MM.1S (cell line): Measurements from ENCODE around the gene DLX4.

Experiments used
- DNase-seq: peaks from one replicate; pipeline ENCODE4 v3.0.0-alpha.2; 2015
- H2AFZ ChIP-seq: fragments of 300-600 bp; sonication (generic); 2 replicates; pipeline ENCODE4 v1.6.0; 2016; ENCODE audit warnings: antibody characterized with exemption, low read length
- H3F3A ChIP-seq: fragments of 300-600 bp; sonication (generic); 2 replicates; pipeline ENCODE4 v1.6.1; 2016; ENCODE audit warnings: mild to moderate bottlenecking, antibody characterized with exemption, low read length, moderate library complexity, mixed read lengths; ENCODE audit not compliant: insufficient read depth
- H3K27ac ChIP-seq: fragments of 300-600 bp; sonication (generic); 2 replicates; pipeline ENCODE4 v1.5.1; 2016; ENCODE audit warnings: mild to moderate bottlenecking, low read length
- H3K27me3 ChIP-seq: fragments of 300-600 bp; sonication (generic); replicated peaks from 2 replicates; pipeline ENCODE4 v1.6.0; 2016; ENCODE audit warnings: low read length; ENCODE audit not compliant: insufficient read depth
- H3K36me3 ChIP-seq: fragments of 300-600 bp; sonication (generic); replicated peaks from 2 replicates; pipeline ENCODE4 v1.6.1; 2016; ENCODE audit warnings: mild to moderate bottlenecking, low read length, mixed read lengths; ENCODE audit not compliant: insufficient read depth
- H3K4me1 ChIP-seq: fragments of 300-600 bp; sonication (generic); 2 replicates; pipeline ENCODE4 v1.6.1; 2016; ENCODE audit warnings: low read length, mixed read lengths
- H3K4me2 ChIP-seq: fragments of 300-600 bp; sonication (generic); 2 replicates; pipeline ENCODE4 v1.6.0; 2016; ENCODE audit warnings: low read depth, low read length
- H3K4me3 ChIP-seq: fragments of 300-600 bp; sonication (generic); 2 replicates; pipeline ENCODE4 v1.5.1; 2016; ENCODE audit warnings: low read length, mixed read lengths
- H3K79me2 ChIP-seq: fragments of 300-600 bp; sonication (generic); 2 replicates; pipeline ENCODE4 v1.6.1; 2016; ENCODE audit warnings: mixed run types, low read length, mixed read lengths
- H3K9ac ChIP-seq: fragments of 300-600 bp; sonication (generic); 2 replicates; pipeline ENCODE4 v1.6.1; 2016; ENCODE audit warnings: low read length, mixed read lengths
- H3K9me2 ChIP-seq: fragments of 300-600 bp; sonication (generic); replicated peaks from 2 replicates; pipeline ENCODE4 v1.6.1; 2016; ENCODE audit warnings: mild to moderate bottlenecking, low read length, mixed read lengths; ENCODE audit not compliant: insufficient read depth
- H3K9me3 ChIP-seq: fragments of 300-600 bp; sonication (generic); replicated peaks from 2 replicates; pipeline ENCODE4 v1.6.1; 2016; ENCODE audit warnings: mild to moderate bottlenecking, low read length, mixed read lengths; ENCODE audit not compliant: insufficient read depth
- H4K20me1 ChIP-seq: fragments of 300-600 bp; sonication (generic); 2 replicates; pipeline ENCODE4 v1.6.1; 2016; ENCODE audit warnings: mild to moderate bottlenecking, low read length, moderate library complexity, mixed read lengths; ENCODE audit not compliant: insufficient read depth
- CTCF ChIP-seq: fragments of 300-600 bp; sonication (generic); IDR thresholded peaks from 2 replicates; pipeline ENCODE4 v1.5.1; 2016; ENCODE audit warnings: antibody characterized with exemption, low read length, mixed read lengths
- EZH2 ChIP-seq: fragments of 300-600 bp; sonication (generic); optimal IDR thresholded peaks from 2 replicates; pipeline ENCODE3; 2017; ENCODE audit warnings: low read depth, mild to moderate bottlenecking, antibody characterized with exemption, low read length, mixed read lengths
- EZH2phosphoT487 ChIP-seq: fragments of 300-600 bp; sonication (generic); IDR thresholded peaks from 2 replicates; pipeline ENCODE4 v1.6.1; 2018; ENCODE audit warnings: antibody characterized with exemption, low read length

DLX4 gene

DNA sequence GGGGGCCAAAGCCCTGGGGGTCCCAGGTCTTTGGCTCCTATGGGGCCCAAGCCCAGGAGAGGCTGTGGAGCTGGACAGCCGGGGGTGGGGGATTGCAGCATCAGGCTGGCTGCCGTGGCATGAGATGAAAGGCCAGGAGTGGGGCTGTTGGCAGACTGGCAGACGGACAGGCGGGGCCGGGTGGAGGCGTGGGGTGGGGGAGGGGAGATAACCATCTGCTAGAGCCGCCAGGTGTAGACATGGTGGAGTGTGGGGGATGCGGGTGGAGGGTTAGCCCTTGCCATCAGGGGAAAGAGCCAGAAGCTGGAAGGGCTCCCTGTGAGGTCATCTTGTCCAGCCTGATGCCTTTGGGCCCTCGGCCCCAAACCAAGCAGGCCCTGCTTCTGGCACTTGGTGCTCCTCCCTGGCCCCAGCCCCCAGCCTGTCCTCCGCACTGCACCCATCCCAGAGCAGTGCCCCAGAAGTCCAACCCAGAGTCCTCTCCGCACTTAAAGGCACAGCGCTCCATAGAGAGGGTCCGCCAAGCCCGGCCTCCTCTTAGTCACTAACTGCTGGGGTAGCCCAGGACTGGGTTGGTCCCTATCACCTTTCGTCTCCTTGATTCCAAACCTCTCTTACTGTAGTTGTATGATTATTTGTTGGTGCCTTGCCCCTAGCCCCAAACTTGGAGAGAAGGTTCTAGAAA is 33.3 kb upstream of the DLX4 start:
- H3K4me2 ChIP-seq, result no peak overlapping the region
- no peak overlapping the region for H3K9ac ChIP-seq
- H2AFZ ChIP-seq, result no peak overlapping the region
- no peaks in the 10 kb centered on the region for H4K20me1 ChIP-seq
- TF ChIP-seq EZH2 (no peak), CTCF (no peak), EZH2phosphoT487 (no peak)
- H3K27me3 ChIP-seq, result peaks cover 94% of the 10 kb centered on the region
- no peaks in the 10 kb centered on the region for H3K9me2 ChIP-seq
- H3K79me2 ChIP-seq, result no peaks in the 10 kb centered on the region
- no peak overlapping the region for H3K27ac ChIP-seq
- no peaks in the 10 kb centered on the region for H3K36me3 ChIP-seq
- H3K9me3 ChIP-seq, result no peaks in the 10 kb centered on the region
- no peaks in the 10 kb centered on the region for H3F3A ChIP-seq
- no peaks in the 10 kb centered on the region for H3K4me1 ChIP-seq
- DNase-seq, result no peak
- H3K4me3 ChIP-seq, result no peak overlapping the region

- H3K9me3 ChIP-seq, result no peaks in the 10 kb centered on the region
- peaks cover 94% of the 10 kb centered on the region for H3K27me3 ChIP-seq
- H3K4me1 ChIP-seq, result no peaks in the 10 kb centered on the region
- TF ChIP-seq EZH2, result no peak
- TF ChIP-seq EZH2phosphoT487, result no peak
- no peak for TF ChIP-seq CTCF
- H3K79me2 ChIP-seq, result no peaks in the 10 kb centered on the region
- no peak overlapping the region for H3K27ac ChIP-seq
- H3F3A ChIP-seq, result no peaks in the 10 kb centered on the region
- no peak overlapping the region for H2AFZ ChIP-seq
- no peak overlapping the region for H3K9ac ChIP-seq
- no peaks in the 10 kb centered on the region for H4K20me1 ChIP-seq
- no peak for DNase-seq
- no peak overlapping the region for H3K4me3 ChIP-seq
- H3K4me2 ChIP-seq, result no peak overlapping the region
- no peaks in the 10 kb centered on the region for H3K9me2 ChIP-seq
- H3K36me3 ChIP-seq, result no peaks in the 10 kb centered on the region
Measured at GRCh38 chr17:49936386-49936785, 32.6 kb upstream of the DLX4 start.

- Histone ChIP-seq H2AFZ (no peak overlapping the region), H3K4me1 (no peaks in the 10 kb centered on the region), H3K27ac (no peak overlapping the region), H3K36me3 (no peaks in the 10 kb centered on the region), H4K20me1 (no peaks in the 10 kb centered on the region), H3K9me3 (no peaks in the 10 kb centered on the region), H3K9me2 (no peaks in the 10 kb centered on the region), H3K4me3 (no peak overlapping the region), H3K27me3 (peaks cover 94% of the 10 kb centered on the region), H3K4me2 (no peak overlapping the region), H3K79me2 (no peaks in the 10 kb centered on the region), H3F3A (no peaks in the 10 kb centered on the region), H3K9ac (no peak overlapping the region)
- DNase-seq, result no peak
- no peak for TF ChIP-seq EZH2phosphoT487
- TF ChIP-seq EZH2, result no peak
- no peak for TF ChIP-seq CTCF
Measured at GRCh38 chr17:49939318-49939717, 29.7 kb upstream of the DLX4 start.
